HG03571 (cell line): Measurements from ENCODE around the gene MLH3.

Experiments
- ATAC-seq: cut with Tn5 transposase; IDR thresholded peaks from one replicate; pipeline ENCODE4 v1.9.1; 2021; ENCODE audit not compliant: unreplicated experiment

MLH3 gene

DNA sequence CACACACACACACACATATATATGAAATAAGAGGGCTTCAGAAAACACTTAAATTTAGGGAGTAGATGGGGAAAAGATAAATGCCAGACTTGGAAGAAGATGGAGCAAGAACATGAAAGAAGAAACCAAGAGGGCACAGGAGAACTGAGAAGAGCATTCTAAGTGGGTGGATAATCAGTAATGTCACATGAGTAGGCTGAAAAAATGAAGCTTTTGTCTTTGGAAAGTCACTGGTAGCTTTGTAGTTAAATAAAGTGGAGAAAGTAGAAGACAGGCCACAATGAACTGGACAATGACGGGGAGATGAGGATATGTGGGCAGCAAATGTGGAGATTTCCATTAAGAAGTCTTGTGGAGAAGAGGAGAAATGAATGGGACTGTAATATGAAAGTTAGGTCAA, 15.9 kb upstream of the MLH3 start:
- no peak for ATAC-seq

DNA sequence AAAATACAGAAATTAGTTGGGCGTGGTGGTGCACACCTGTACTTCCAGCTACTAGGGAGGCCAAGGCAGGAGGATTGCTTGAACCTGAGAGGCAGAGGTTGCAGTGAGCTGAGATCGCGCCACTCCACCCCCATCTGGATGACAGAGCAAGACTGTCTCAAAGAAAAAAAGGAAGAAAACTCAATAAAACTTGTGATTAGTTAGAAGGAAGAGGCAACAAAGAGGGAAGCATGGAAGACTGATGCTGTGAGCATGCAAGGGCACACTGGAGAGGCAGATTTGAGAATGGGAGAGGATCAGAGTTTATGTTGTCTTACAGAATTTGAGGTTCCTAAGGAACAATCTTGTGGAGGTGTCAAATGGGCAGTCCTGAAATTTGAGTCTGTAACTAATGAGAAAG, 15.4 kb upstream of the MLH3 start:
- ATAC-seq: no peak

DNA sequence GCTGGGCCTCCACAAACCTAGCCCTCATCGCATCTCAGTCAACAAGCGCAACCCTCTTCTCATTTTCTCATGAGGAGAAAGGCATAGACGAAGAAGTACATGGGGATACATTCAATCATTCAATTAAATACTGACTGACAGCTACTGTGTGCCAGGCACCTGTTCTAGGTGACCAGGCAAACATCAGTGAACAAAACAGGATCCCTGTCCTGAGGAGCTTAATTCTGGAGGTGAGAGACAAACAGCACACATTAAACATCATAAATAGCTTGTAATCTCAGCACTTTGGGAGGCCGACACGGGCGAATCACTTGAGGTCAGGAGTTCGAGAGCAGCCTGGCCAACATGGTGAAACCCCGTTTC, 12.9 kb upstream of the MLH3 start:
- no peak for ATAC-seq

DNA sequence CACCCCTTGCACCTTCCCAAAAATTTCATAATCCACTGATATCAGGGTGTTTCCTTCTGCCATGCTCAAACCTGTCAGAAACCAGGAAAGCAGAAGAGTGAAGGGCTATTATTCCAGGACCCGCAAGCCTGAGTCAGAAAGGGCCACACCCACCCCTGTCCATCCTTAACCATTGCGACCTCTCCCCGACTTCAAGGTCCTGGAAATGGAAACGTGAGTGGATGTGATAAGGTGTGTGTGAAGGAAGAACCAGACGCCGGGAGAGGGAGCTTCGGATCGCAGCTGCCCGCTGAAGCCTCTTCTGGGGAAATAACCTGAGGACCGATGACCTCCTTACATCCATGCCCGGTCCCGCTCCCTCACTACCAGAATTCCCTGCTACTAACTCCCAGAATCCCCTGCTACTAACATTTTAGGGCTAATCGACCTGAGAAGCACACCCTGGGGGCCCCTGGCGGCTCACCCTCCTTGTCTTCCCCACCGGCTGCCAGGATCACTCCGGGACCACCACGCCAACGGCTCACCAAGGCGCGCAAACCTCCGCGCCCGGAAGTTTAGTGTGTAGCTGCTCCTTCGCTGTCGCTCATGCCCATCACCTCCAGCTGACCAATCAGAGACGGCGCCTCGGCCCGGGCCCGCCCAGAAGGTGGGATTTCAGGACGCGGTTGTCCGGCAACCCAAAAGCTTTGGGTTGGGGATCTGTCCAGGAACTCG, 12.4 kb upstream of the MLH3 start, which contains the start of gene ACYP1:
ACYP1 (minus strand) TSS at position 534 of the 714 bp plus-strand sequence; CDS start at position 63, 471 bp downstream.
- peak; percentile 97 for ATAC-seq

DNA sequence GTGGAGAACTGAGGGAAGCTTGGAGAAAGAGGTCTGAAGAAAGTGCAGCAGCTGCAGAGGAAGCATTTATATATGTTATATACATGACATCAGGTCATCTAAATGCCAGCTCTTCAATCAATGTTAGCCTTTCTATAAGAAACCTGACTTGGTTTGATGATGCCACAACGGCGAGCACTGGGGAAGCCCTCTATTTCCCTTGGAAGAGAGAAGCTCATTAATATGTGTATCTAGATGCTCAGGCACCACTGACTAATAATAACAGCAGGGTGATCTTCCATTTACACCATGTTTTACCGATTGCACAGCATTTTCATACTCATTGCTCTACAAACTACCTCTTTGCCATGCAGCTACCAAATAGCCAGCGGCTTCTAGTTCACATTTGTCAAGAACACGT, 11.7 kb upstream of the MLH3 start:
- no peak for ATAC-seq

DNA sequence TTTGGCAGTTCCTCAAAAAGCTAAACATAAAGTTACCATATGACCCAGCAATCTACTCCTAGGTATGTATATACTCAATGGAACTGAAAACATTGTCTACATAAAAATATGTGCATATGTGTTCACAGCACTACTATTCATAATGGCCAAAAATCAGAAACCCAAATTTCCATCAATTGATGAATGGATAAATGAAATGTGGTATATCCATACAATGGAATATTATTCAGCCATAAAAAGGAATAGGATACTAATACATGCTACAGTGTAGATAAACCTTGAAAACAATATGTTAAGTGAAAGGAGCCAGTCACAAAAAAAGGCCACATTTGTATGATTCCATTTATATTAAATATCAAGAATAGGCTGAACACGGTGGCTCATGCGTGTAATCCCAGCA, 9.2 kb upstream of the MLH3 start:
- no peak for ATAC-seq

DNA sequence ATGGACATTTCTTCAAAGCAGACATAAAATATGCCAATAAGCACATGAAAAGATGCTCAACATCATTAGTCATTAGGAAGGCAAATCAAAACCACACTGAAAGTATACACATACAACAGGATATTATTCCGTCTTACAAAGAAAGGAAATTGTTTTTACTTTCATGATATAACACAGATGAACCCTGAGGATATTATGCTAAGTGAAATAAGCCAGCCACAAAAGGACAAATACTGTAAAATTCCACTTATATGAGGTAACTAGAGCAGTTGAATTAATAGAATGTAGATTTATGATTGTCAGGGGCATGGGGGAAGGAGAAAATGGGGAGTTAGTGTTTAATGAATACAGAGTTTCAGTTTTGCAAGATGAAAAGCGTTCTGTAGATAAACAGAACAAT, 8.4 kb upstream of the MLH3 start:
- ATAC-seq: no peak

DNA sequence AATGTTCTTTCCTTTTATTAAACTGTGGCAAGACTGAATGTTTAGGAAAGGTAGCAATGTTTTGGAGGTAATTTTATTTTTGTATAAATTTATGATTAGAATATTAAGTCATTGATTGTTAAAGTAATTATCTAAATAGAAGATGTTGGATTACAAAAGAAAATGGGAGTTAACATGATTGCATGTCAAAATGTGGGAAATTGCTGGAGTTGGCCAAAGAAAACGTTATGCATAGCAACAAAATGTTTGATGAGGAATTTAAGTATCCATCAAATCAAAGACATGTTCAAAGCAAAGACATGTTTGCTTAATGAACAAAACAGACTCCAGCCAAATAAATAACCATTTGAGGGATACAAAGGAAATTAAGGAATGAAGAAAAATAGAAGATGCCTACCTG, 3.2 kb upstream of the MLH3 start:
- ATAC-seq: no peak

DNA sequence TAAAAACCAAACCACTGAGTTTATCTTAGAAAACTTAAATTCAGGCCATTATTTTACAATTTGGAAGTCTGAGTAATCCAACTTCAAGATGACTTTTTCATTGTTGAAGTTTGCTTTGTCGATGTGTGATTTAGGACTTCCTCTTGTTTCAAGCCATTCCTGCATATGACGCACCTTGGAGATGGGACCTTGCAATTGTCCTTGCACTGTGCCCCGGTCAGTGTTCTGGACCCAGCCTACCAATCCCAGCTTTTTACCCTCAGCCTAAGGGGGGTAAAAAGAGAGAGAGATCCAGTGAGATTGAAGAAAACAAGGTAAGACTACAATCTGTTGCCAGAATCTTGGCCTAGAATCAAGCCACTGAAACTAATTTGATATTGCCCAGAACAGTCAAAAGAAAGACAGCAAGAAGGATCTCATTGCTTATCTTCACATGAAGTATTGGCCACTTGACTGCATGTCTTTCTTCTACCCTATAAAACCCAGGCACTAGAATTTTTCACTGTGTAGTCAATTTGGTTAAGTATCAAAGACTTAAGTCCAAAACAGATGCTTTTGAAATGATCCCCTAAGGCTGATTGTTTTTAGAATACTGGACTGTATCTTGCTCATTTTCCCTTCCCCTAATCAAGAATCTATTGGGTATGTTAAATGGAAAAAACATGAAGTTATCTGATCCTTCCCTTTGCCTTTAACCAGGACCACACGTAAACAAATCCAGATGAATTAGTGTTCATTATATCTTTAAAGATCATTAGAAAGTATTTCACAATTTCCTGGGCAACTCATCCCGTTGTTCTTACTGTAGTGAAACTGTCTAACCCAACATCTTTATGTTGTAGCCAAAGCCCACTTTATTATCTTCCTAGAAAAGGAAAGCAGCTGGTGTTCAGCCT, 2.4 kb upstream of the MLH3 start:
- no peak for ATAC-seq

DNA sequence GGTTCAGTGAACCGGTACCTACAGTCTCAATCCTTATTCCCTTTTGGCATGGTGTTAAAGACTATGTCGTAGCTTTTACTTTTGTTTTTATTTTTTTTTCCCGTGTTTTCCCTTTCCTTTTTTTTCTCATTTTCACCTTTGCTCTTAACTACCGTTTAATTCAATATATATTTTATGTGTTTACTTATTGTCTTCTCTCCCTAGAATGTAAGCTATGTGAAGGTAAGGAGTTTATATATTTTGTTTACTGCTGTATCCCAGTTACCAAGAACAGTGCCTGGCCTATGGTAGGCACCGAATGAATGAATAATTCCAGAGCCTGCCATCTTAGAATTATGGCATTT, 261 bp upstream of the MLH3 start:
- ATAC-seq: no peak

DNA sequence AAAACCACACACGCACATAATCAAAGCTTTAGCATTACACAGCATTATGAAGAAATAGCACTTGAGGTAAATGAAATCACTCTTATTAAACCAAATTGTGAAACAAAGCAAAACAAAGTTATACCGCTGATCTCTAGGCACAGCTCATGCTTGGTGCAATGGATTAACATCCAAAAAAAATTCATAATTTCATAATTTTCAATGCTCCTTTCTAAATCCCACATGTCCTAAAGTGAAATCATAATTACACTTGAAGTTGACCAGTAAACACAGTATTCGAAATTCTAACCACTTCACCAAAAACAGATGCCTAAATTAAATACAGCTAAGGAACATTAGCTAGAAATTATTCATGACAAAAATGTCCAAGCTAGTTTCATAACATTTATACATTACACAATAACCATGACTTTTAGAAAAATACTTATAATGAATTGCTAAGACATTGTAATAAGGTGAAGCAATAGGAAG, 1.5 kb downstream of the MLH3 start:
- ATAC-seq: no peak

DNA sequence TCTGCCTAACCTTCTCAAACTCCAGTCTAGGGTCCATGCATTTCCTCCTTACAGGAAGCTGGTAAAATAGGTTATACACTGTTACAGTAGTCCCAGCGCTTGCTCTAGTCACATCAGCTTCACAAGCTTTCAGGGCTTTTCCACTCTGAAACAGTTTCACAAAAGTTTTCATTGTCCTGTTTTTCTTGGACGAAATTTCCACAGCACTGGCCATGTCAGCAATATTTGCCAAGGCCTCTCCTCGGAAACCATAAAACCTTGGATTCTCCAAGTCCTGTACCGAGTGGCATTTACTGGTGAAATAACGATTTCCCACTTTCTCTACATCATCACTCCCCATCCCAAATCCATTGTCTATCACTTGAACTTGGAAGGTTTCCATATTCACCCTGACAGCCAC, 2.1 kb downstream of the MLH3 start:
- ATAC-seq: no peak

DNA sequence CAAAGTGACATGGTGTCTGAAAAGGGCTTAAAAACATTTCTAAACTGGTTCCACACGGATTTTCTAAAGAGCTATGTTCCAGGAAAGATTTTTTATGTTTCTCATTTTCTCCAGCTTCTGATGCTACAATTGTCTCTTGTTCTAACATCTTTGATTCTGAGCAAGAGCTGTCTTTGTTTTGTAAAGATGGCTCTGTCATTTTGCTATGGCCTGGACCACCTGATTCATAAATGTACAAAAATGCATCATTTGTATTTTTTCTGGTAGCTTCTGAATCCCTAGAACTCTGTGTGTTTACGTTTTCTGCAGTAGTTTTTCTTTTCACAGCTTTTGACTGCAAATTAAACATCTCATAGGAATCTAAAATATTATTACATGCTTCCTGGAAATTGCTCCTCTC, 3.2 kb downstream of the MLH3 start:
- ATAC-seq: no peak

DNA sequence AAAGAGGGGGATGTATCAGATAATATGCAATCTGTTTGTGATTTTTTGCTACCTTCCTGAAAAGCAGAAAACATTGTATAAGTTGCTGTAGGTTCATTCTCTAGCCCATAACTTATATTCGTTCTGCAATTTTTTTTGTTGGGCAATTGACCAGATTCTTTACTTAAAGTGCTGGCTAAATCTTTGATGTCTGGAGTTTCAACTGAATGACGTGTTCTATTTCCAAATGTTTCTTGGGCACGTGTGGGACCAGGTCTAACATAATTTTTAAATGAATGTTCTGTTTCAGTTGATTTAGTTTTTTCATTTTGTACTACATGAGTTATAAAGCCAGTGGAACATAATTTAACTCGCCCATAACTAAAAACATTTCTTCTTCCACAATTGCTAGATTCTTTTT, 3.8 kb downstream of the MLH3 start:
- no peak for ATAC-seq

DNA sequence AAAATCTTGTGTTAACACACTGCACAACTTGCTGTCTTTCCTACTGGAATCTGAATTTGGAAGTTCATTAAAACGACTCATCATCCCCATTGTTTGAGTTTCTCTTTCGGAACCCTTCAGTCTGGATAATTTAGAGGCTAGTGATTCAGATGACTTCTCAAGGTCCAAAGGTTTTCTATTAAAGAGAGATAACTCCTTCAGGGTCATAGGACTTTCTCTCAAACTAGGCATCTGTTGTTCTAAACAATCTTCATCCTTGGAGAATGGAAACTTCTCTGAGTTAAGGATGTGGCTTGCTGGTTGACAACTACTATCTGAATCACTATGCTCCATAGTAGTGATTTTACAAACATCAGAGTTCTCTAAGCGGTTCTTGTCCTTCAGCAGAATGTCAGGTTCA, 4.4 kb downstream of the MLH3 start:
- no peak for ATAC-seq

DNA sequence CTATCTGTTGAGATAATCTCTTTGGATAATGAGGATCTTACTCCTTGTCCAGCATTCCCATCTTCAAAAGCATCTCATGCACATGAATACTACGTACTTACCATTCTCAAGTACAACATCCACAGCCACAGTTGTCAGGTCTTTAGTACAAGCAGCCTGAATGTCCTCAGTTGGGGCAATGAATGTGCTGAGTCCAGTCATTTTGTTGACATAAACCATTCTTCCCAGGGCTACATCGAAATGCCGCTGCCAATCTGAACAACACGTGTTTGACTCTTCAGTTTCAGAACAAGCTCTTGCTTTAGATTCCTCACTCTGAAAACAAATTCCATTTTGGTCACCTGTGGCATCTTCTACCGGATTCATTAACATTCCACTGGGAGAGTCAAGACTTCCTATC, 5.0 kb downstream of the MLH3 start:
- no peak for ATAC-seq

DNA sequence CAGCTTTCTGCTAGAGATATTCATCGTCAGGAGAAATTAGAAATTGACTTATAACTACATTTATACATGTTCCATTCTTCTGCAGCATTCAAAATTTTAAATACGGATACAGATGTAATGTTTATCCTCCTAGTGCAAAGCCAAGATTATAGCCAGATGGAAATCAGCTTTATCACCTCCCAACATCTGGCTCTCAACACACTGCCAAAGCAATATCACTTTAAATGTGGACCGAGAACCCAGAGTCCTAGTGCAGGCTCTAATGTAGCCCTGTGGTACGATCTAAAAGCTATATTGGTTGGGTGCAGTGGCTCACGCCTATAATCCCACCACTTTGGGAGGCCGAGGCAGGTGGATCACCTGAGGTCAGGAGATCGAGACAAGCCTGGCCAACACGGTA, 6.5 kb downstream of the MLH3 start:
- ATAC-seq: no peak

DNA sequence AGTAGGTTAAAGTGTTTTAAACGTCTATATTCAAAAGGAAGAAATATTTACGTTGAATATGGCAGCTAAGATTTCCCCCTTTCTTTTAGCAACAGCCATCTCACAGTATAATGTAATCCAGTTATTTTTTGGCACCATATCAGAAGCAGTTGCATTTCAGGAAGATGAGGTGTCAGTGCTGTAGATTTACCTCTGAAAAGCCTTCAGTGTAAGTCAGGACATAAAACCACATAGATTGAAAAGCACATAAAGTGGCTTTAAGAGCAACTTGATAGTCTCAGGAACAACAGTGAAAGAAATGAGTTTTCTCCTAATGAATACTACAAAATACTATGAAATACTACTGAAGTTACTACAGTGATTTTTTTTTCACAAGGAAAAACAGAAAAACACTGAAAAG, 6.9 kb downstream of the MLH3 start:
- no peak for ATAC-seq

DNA sequence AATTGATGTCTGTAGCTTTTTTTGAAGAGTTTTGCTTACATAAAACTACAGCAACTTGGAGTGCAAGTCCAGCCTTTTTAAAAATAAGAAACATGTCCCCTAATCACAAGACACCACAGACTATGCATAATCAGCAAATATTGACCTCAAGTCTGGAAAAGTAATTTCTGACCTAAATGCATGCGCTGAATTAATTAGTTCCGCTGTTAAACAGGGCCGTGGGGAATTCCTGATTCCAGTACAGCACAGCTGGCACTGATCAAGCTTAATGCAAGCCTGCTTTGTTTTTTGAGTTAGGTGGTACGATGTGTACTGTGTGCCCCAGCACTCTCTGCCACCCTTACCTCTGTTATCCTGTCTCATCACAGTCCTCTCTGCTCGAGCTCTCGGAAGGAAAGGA, 9.2 kb downstream of the MLH3 start:
- no peak for ATAC-seq

DNA sequence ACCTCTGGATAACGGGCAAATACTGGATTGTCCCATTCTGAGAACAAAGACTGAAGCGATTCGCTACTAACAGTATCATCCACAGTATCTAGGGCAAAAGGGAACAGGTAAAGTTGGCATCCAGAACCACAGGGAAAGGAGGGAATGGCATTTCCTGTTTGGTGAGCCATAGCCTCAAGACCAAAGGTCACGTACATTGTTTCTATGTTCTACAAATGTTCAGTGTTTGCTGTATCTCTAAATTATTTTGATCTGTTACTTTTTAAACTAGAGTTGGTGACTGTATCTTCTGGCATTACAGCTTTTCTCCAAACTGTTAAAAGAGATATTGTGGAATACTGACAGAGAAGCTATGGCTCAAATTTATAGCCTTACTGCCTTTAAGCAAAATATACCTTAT, 9.7 kb downstream of the MLH3 start:
- ATAC-seq: no peak

DNA sequence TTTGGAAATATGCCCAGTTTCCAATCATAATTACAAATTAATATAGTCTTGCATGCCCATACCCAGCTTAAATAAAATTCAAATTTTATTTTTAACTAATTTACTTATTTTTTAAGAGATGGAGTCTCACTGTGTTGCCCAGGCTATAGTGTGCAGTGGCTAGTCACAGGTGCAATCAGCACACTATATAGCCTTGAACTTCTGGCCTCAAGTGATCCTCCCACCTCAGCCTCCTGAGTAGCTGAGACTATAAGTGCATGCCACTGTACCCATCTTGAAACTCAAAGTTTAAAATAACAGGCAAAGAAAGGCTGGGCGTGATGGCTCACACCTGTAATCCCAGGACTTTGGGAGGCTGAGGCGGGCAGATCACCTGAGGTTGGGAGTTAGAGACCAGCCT, 10.3 kb downstream of the MLH3 start:
- no peak for ATAC-seq

DNA sequence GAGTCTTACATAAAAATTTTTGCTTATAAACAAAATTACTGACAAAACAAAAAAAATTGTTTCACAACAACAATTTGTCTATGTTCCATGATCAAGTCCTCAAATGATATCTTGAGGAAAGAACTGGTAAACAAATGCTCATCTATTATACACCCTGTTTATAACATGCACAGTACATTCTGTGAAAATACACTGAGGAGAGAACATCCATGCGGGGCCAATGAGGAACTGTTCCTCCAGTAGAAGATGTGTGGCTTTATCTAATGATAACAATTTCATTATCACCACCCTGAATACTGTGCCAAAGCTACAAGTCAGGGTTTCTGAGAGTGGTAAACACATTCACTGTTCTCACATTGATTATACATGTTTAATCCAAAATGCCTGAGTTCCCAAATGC, 10.8 kb downstream of the MLH3 start:
- no peak for ATAC-seq

DNA sequence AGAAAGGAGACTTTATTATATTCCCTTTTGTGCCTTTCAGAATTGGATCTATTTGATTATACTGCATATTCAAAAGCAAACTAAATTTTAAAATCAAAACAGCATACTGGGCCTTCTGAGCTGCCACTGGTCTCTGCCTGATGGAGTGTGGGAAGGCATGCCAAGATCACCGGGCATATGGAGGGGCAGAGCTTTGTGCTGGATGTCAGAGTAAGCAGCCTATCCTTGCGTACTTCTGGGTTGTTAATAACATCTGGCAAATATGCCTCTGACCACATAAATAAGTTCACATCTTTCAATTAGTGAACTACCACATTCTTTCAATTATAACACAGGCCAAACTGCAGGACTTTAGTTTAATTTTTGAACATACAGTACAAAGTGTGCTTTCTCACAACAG, 18.3 kb downstream of the MLH3 start:
- ATAC-seq: no peak
